ENCODE data around the gene PRKRIP1.

GRCh38 chr7:102466097-102466496, 69.9 kb downstream of the PRKRIP1 start:
- TF ChIP-seq CTCF (conservative IDR thresholded peaks at IDR 0.05 in 1 of 2, IDR thresholded peaks at IDR 0.05 in 1 of 2; ENCODE audit: extremely low read depth in 1 of 2, insufficient read depth in 1 of 2, low read depth in 1 of 2, low read length in 2 of 2): no peak
- no peak for TF ChIP-seq EZH2 (IDR thresholded peaks at IDR 0.05; ENCODE audit: borderline replicate concordance, low read length)
